DOHH2 (cell line): ENCODE data around the gene SLC25A30.
"Not testable (repeated sequence)": the region's sequence is repeated elsewhere in the genome, so short reads cannot be mapped to it uniquely, and the experiment has no call there.

ENCODE experiments used
- H3F3A ChIP-seq: fragments of 200-600 bp; sonication (generic), shearing (Covaris generic); 2 replicates; pipeline ENCODE4 v1.6.0; 2016; ENCODE audit warnings: antibody characterized with exemption, mild to moderate bottlenecking; ENCODE audit not compliant: control insufficient read depth, insufficient read depth
- H3K27ac ChIP-seq: fragments of 200-600 bp; sonication (generic); 2 replicates; pipeline ENCODE4 v1.5.1; 2014; ENCODE audit warnings: low read depth, mild to moderate bottlenecking, low read length, moderate library complexity
- H3K27me3 ChIP-seq: fragments of 200-600 bp; sonication (generic); 2 replicates; pipeline ENCODE4 v1.6.1; 2014; ENCODE audit warnings: mild to moderate bottlenecking, low read length, mixed read lengths; ENCODE audit not compliant: control insufficient read depth
- H3K36me3 ChIP-seq: fragments of 200-600 bp; sonication (generic); 2 replicates; pipeline ENCODE4 v1.6.1; 2014; ENCODE audit warnings: mild to moderate bottlenecking, low read length, moderate library complexity, mixed read lengths; ENCODE audit not compliant: control insufficient read depth
- H3K4me1 ChIP-seq: fragments of 200-600 bp; sonication (generic); 2 replicates; pipeline ENCODE4 v1.6.1; 2014; ENCODE audit warnings: mild to moderate bottlenecking, low read length, mixed read lengths; ENCODE audit not compliant: control insufficient read depth
- H3K4me2 ChIP-seq: fragments of 200-600 bp; sonication (generic); 2 replicates; pipeline ENCODE4 v1.6.0; 2014; ENCODE audit warnings: mild to moderate bottlenecking, low read length, moderate library complexity
- H3K4me3 ChIP-seq: fragments of 200-600 bp; sonication (generic); 2 replicates; pipeline ENCODE4 v1.5.1; 2014; ENCODE audit warnings: mild to moderate bottlenecking, low read length, mixed read lengths
- H3K79me2 ChIP-seq: fragments of 200-600 bp; sonication (generic); 2 replicates; pipeline ENCODE4 v1.6.1; 2014; ENCODE audit warnings: mild to moderate bottlenecking, low read length, mixed read lengths; ENCODE audit not compliant: control insufficient read depth
- H3K9me2 ChIP-seq: fragments of 200-600 bp; sonication (generic); replicated peaks from 2 replicates; pipeline ENCODE4 v1.6.1; 2014; ENCODE audit warnings: mild to moderate bottlenecking, low read length, mixed read lengths; ENCODE audit not compliant: control insufficient read depth
- H3K9me3 ChIP-seq: fragments of 200-600 bp; sonication (generic); 2 replicates; pipeline ENCODE4 v1.6.1; 2014; ENCODE audit warnings: antibody characterized with exemption, low read length, mixed read lengths; ENCODE audit not compliant: control insufficient read depth, insufficient read depth
- H4K20me1 ChIP-seq: fragments of 200-600 bp; sonication (generic); 2 replicates; pipeline ENCODE4 v1.6.0; 2014; ENCODE audit warnings: low read depth, mild to moderate bottlenecking, antibody characterized with exemption, low read length, moderate library complexity; ENCODE audit not compliant: control insufficient read depth, insufficient read depth
- CTCF ChIP-seq: fragments of 200-600 bp; sonication (generic); IDR thresholded peaks from one replicate; pipeline ENCODE4 v1.5.1; 2014; ENCODE audit warnings: antibody characterized with exemption, mild to moderate bottlenecking, low read depth, low read length; ENCODE audit not compliant: poor library complexity, severe bottlenecking
- EZH2phosphoT487 ChIP-seq: fragments of 200-600 bp; sonication (generic); IDR thresholded peaks from 2 replicates; pipeline ENCODE4 v1.6.1; 2017; ENCODE audit warnings: borderline replicate concordance, mild to moderate bottlenecking, antibody characterized with exemption, low read length, moderate library complexity, mixed read lengths

SLC25A30 gene

GRCh38 chr13:45385907-45386553 is 32.1 kb downstream of the SLC25A30 start:
- Histone ChIP-seq H3K27me3 (no peaks in the 10 kb centered on the region), H3K4me1 (no peaks in the 10 kb centered on the region), H3F3A (no peaks in the 10 kb centered on the region), H3K79me2 (no peaks in the 10 kb centered on the region), H3K4me2 (no peak overlapping the region), H3K9me2 (no peaks in the 10 kb centered on the region), H3K27ac (no peak overlapping the region), H4K20me1 (no peaks in the 10 kb centered on the region), H3K36me3 (no peaks in the 10 kb centered on the region), H3K4me3 (no peak overlapping the region), H3K9me3 (no peaks in the 10 kb centered on the region)
- no peak for TF ChIP-seq CTCF
- no peak for TF ChIP-seq EZH2phosphoT487

- Histone ChIP-seq H3K27me3 (no peaks in the 10 kb centered on the region), H3K4me3 (no peak overlapping the region), H3K4me1 (no peaks in the 10 kb centered on the region), H3K9me3 (no peaks in the 10 kb centered on the region), H3K27ac (no peak overlapping the region), H3K4me2 (no peak overlapping the region), H3K79me2 (no peaks in the 10 kb centered on the region), H3K36me3 (no peaks in the 10 kb centered on the region), H3F3A (no peaks in the 10 kb centered on the region), H4K20me1 (no peaks in the 10 kb centered on the region), H3K9me2 (no peaks in the 10 kb centered on the region)
- TF ChIP-seq EZH2phosphoT487 (no peak), CTCF (no peak)
These were observed 32.9 kb downstream of the SLC25A30 start for GRCh38 chr13:45385320-45385719.

- Histone ChIP-seq H3K9me2 (no peaks in the 10 kb centered on the region), H3K9me3 (no peaks in the 10 kb centered on the region), H3K4me1 (no peaks in the 10 kb centered on the region), H3K79me2 (no peaks in the 10 kb centered on the region), H3K4me2 (no peak overlapping the region), H3K27me3 (no peaks in the 10 kb centered on the region), H3K4me3 (no peak overlapping the region), H4K20me1 (no peaks in the 10 kb centered on the region), H3F3A (no peaks in the 10 kb centered on the region), H3K36me3 (no peaks in the 10 kb centered on the region), H3K27ac (no peak overlapping the region)
- TF ChIP-seq EZH2phosphoT487 (no peak), CTCF (no peak)
These were observed 33.5 kb downstream of the SLC25A30 start for GRCh38 chr13:45384474-45385174.

GRCh38 chr13:45382739-45383138 is 35.4 kb downstream of the SLC25A30 start:
- H4K20me1 ChIP-seq, H3K4me3 ChIP-seq, H3K36me3 ChIP-seq, H3K4me2 ChIP-seq, H3K9me2 ChIP-seq, H3K79me2 ChIP-seq, H3K4me1 ChIP-seq, H3K27ac ChIP-seq, H3K27me3 ChIP-seq, H3K9me3 ChIP-seq, H3F3A ChIP-seq: not testable (repeated sequence)
